SU-DHL-6 (cell line): ENCODE measurements around the gene CHTF8.

Source experiments
- H2AFZ ChIP-seq: fragments of 200-600 bp; sonication (generic); 2 replicates; pipeline ENCODE4 v1.6.1; 2014; ENCODE audit warnings: low read depth, mild to moderate bottlenecking, moderate library complexity, mixed read lengths, antibody characterized with exemption, low read length; ENCODE audit not compliant: severe bottlenecking
- H3F3A ChIP-seq: fragments of 200-600 bp; shearing (Covaris generic); 2 replicates; pipeline ENCODE4 v1.6.0; 2016; ENCODE audit warnings: antibody characterized with exemption, mild to moderate bottlenecking; ENCODE audit not compliant: insufficient read depth
- H3K27ac ChIP-seq: fragments of 200-600 bp; sonication (generic); 2 replicates; pipeline ENCODE4 v1.5.1; 2016; ENCODE audit warnings: low read depth, mild to moderate bottlenecking, low read length, moderate library complexity, mixed read lengths
- H3K27me3 ChIP-seq: fragments of 200-600 bp; sonication (generic), shearing (Covaris generic); 2 replicates; pipeline ENCODE4 v1.6.0; 2014; ENCODE audit warnings: mild to moderate bottlenecking, low read length
- H3K36me3 ChIP-seq: fragments of 200-600 bp; sonication (generic); 2 replicates; pipeline ENCODE4 v1.6.1; 2014; ENCODE audit warnings: mild to moderate bottlenecking, low read length, mixed read lengths
- H3K4me2 ChIP-seq: fragments of 300-600, 200-600 bp; shearing (Covaris generic), sonication (generic); 2 replicates; pipeline ENCODE4 v1.6.0; 2014; ENCODE audit warnings: low read length, low read depth, mild to moderate bottlenecking; ENCODE audit not compliant: poor library complexity, severe bottlenecking
- H3K4me3 ChIP-seq: fragments of 200-600 bp; sonication (generic); 2 replicates; pipeline ENCODE4 v1.5.1; 2014; ENCODE audit warnings: antibody characterized with exemption, low read length, mild to moderate bottlenecking, mixed read lengths; ENCODE audit not compliant: insufficient read depth, poor library complexity, severe bottlenecking
- H3K79me2 ChIP-seq: fragments of 200-600 bp; sonication (generic); 2 replicates; pipeline ENCODE4 v1.6.1; 2014; ENCODE audit warnings: mild to moderate bottlenecking, low read length, moderate library complexity; ENCODE audit not compliant: insufficient read depth
- H3K9ac ChIP-seq: fragments of 200-600 bp; sonication (generic); 2 replicates; pipeline ENCODE4 v1.7.0; 2014; ENCODE audit warnings: mild to moderate bottlenecking, low read length
- H3K9me2 ChIP-seq: fragments of 200-600 bp; sonication (generic); replicated peaks from 2 replicates; pipeline ENCODE4 v1.6.1; 2014; ENCODE audit warnings: low read length; ENCODE audit not compliant: insufficient read depth
- H3K9me3 ChIP-seq: fragments of 200-600 bp; sonication (generic); 2 replicates; pipeline ENCODE4 v1.6.1; 2014; ENCODE audit warnings: low read length, mixed read lengths; ENCODE audit not compliant: insufficient read depth
- H4K20me1 ChIP-seq: fragments of 200-600 bp; sonication (generic); 2 replicates; pipeline ENCODE4 v1.6.1; 2014; ENCODE audit warnings: low read depth, mild to moderate bottlenecking, antibody characterized with exemption, low read length, moderate library complexity, mixed read lengths
- CTCF ChIP-seq: fragments of 200-600 bp; sonication (generic); IDR thresholded peaks from one replicate; pipeline ENCODE4 v1.5.1; 2017; ENCODE audit warnings: antibody characterized with exemption, mild to moderate bottlenecking, low read length, moderate library complexity; ENCODE audit not compliant: insufficient read depth, poor library complexity, severe bottlenecking
- EZH2phosphoT487 ChIP-seq: fragments of 200-600 bp; sonication (generic), shearing (Covaris generic); conservative IDR thresholded peaks from 2 replicates; pipeline ENCODE4 v1.6.1; 2018; ENCODE audit warnings: mild to moderate bottlenecking, antibody characterized with exemption, low read length, moderate library complexity, mixed read lengths

CHTF8 gene

GRCh38 chr16:69114976-69115355 is 17.4 kb downstream of the CHTF8 start:
- Histone ChIP-seq H3K27ac (no peak overlapping the region), H3K27me3 (no peaks in the 10 kb centered on the region), H3K9me3 (no peaks in the 10 kb centered on the region), H4K20me1 (no peaks in the 10 kb centered on the region; the same call in 1 of the 2 replicates), H3K9ac (no peak overlapping the region), H3K4me2 (no peak overlapping the region), H3K9me2 (no peaks in the 10 kb centered on the region), H3K4me3 (no peak overlapping the region), H2AFZ (no peak overlapping the region), H3F3A (no peaks in the 10 kb centered on the region), H3K79me2 (no peaks in the 10 kb centered on the region), H3K36me3 (no peaks in the 10 kb centered on the region)
- no peak for TF ChIP-seq CTCF
- TF ChIP-seq EZH2phosphoT487: no peak

GRCh38 chr16:69114346-69114975 is 17.9 kb downstream of the CHTF8 start:
- Histone ChIP-seq H3K36me3 (no peaks in the 10 kb centered on the region), H2AFZ (no peak overlapping the region), H3F3A (no peaks in the 10 kb centered on the region), H3K4me2 (no peak overlapping the region), H3K9me2 (no peaks in the 10 kb centered on the region), H3K9ac (no peak overlapping the region), H3K9me3 (no peaks in the 10 kb centered on the region), H3K79me2 (no peaks in the 10 kb centered on the region), H4K20me1 (no peaks in the 10 kb centered on the region; the same call in 1 of the 2 replicates), H3K4me3 (no peak overlapping the region), H3K27me3 (no peaks in the 10 kb centered on the region), H3K27ac (no peak overlapping the region)
- TF ChIP-seq CTCF (no peak), EZH2phosphoT487 (no peak)

- Histone ChIP-seq H2AFZ (no peak overlapping the region), H3K36me3 (no peaks in the 10 kb centered on the region), H3K27me3 (no peaks in the 10 kb centered on the region), H3K9me3 (no peaks in the 10 kb centered on the region), H3K27ac (no peak overlapping the region), H4K20me1 (no peaks in the 10 kb centered on the region; the same call in 1 of the 2 replicates), H3K9me2 (no peaks in the 10 kb centered on the region), H3K79me2 (no peaks in the 10 kb centered on the region), H3K4me2 (no peak overlapping the region), H3F3A (no peaks in the 10 kb centered on the region), H3K4me3 (no peak overlapping the region), H3K9ac (no peak overlapping the region)
- TF ChIP-seq EZH2phosphoT487: no peak
- no peak for TF ChIP-seq CTCF
Measured at GRCh38 chr16:69113216-69113615, 19.2 kb downstream of the CHTF8 start.
